Glutamatergic neuron (in vitro differentiated cells): ENCODE results near the gene RAB15. TPM values are rescaled to one million over a fixed set of nuclear protein-coding genes. Genes with fewer than 3 reads are reported as not detected.

Experiments used
- DNase-seq: peaks from one replicate; pipeline ENCODE4 v3.0.0; 2022
- H3K27ac Mint-ChIP-seq: one replicate; pipeline ENCODE4 v1.8.0; 2020; ENCODE audit warnings: mild to moderate bottlenecking, mixed read lengths, inconsistent platforms; ENCODE audit not compliant: unreplicated experiment
- H3K27me3 Mint-ChIP-seq: one replicate; pipeline ENCODE4 v1.8.0; 2020; ENCODE audit warnings: mild to moderate bottlenecking, moderate library complexity, mixed read lengths, inconsistent platforms; ENCODE audit not compliant: unreplicated experiment
- H3K36me3 Mint-ChIP-seq: one replicate; pipeline ENCODE4 v1.8.0; 2020; ENCODE audit warnings: mild to moderate bottlenecking, mixed read lengths, inconsistent platforms; ENCODE audit not compliant: unreplicated experiment
- H3K4me1 Mint-ChIP-seq: one replicate; pipeline ENCODE4 v1.8.0; 2020; ENCODE audit warnings: mild to moderate bottlenecking, low read depth, mixed read lengths, inconsistent platforms; ENCODE audit not compliant: unreplicated experiment
- H3K4me3 Mint-ChIP-seq: one replicate; pipeline ENCODE4 v1.8.0; 2020; ENCODE audit warnings: mild to moderate bottlenecking, mixed read lengths, inconsistent platforms; ENCODE audit not compliant: unreplicated experiment
- H3K9me3 Mint-ChIP-seq: one replicate; pipeline ENCODE4 v1.8.0; 2020; ENCODE audit warnings: mild to moderate bottlenecking, moderate library complexity, mixed read lengths, inconsistent platforms; ENCODE audit not compliant: unreplicated experiment
- total RNA-seq: library from RNA; stranded (reverse); fragmentation: NEBNext Ultra II Directional; extraction: Animal tissue kit (Norgen Biotek cat#: 25700); gene quantifications from one replicate; pipeline ENCODE4 v1.2.1, GENCODE V29; 2021; ENCODE audit not compliant: unreplicated experiment
- TF ChIP-seq, protein P1 (sequence below): fragments of 200-600 bp; sonication (generic); IDR thresholded peaks from one replicate; pipeline ENCODE4 v1.5.0; 2021; ENCODE audit not compliant: partially characterized antibody, unreplicated experiment

The RAB15 gene
- total RNA-seq, 1 donor from 2014 or later: 79.5 TPM

DNA sequence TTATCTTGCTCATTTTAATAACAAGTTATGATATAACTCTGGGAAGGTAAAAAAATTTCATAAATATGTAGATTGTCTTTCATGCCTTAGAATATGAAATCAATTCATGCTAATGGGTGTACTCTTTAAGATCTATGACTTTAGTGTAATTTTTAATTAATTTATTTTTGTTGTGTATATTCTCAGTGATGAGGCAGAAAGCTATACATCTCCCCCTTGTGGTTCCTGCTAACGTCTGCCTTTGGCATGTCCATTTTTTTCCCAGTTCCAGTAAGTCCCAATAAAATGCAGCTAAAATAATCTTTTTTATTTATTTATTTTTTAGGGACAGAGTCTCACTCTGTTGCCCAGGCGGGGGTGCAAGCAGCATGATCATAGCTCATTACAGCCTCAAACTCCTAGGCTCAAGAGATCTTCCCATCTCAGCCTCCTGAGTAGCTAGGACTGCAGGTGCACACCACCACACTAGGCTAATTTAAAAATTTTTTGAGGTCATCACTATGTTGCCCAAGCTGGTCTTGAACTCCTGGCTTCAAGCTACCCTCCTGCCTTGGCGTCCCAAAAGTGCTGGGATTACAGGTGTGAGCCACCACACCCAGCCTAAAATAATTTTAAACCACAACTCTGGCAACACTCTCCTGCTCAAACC lies 61.2 kb downstream of the RAB15 start:
- no peak for DNase-seq
- Mint-ChIP-seq H3K4me1 (peaks cover 9% of the 10 kb centered on the region), H3K9me3 (no peaks in the 10 kb centered on the region), H3K4me3 (no peak overlapping the region), H3K27ac (no peak overlapping the region), H3K27me3 (peaks cover 8% of the 10 kb centered on the region), H3K36me3 (no peaks in the 10 kb centered on the region)
- TF ChIP-seq, protein P1, sequence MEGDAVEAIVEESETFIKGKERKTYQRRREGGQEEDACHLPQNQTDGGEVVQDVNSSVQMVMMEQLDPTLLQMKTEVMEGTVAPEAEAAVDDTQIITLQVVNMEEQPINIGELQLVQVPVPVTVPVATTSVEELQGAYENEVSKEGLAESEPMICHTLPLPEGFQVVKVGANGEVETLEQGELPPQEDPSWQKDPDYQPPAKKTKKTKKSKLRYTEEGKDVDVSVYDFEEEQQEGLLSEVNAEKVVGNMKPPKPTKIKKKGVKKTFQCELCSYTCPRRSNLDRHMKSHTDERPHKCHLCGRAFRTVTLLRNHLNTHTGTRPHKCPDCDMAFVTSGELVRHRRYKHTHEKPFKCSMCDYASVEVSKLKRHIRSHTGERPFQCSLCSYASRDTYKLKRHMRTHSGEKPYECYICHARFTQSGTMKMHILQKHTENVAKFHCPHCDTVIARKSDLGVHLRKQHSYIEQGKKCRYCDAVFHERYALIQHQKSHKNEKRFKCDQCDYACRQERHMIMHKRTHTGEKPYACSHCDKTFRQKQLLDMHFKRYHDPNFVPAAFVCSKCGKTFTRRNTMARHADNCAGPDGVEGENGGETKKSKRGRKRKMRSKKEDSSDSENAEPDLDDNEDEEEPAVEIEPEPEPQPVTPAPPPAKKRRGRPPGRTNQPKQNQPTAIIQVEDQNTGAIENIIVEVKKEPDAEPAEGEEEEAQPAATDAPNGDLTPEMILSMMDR: peak; percentile 56

DNA sequence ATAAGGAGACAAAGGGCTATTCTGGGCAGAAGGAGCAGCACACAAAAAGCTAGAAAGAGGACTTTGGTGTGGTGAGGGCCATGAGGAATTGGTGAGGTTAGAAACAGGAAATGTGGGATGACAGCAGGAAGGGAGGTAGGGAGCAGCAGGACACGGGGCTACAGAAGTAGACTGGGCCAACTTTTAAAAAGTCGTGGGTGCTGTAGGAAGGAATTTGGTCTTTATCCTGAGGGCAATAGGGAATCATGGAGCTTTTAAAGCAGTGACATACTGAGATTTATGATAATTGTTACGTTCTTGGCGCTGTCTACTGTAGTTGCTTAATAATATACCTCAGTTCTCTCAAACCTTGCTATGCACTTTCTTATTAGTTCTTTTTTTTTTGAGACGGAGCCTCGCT lies 66.1 kb downstream of the RAB15 start:
- no peaks in the 10 kb centered on the region for H3K9me3 Mint-ChIP-seq
- DNase-seq: no peak
- TF ChIP-seq, protein P1: no peak
- H3K27me3 Mint-ChIP-seq: no peaks in the 10 kb centered on the region
- no peaks in the 10 kb centered on the region for H3K36me3 Mint-ChIP-seq
- H3K4me1 Mint-ChIP-seq: no peaks in the 10 kb centered on the region
- no peak overlapping the region for H3K4me3 Mint-ChIP-seq
- no peak overlapping the region for H3K27ac Mint-ChIP-seq

DNA sequence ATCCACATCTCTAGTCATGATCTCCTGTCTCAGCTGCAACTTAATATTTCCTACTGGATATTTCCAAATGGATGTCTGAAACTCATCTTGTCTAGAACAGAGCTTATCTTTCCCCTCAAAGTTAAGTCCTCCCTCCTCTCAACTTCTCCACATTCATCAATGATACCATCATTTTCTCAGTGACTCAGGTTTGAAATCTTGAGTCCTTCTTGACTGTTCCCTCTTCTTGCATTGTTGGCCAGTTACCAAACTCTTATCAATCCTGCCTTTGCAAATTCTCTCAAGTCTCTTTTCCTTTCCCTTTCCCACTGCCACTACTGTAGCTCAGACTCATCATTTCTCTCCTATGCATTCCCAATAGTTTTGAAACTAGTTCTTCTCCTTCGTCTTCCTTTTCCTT lies 72.2 kb downstream of the RAB15 start:
- TF ChIP-seq, protein P1: no peak
- Mint-ChIP-seq H3K27ac (no peak overlapping the region), H3K4me1 (no peaks in the 10 kb centered on the region), H3K9me3 (peaks cover 2% of the 10 kb centered on the region), H3K36me3 (no peaks in the 10 kb centered on the region), H3K27me3 (no peaks in the 10 kb centered on the region), H3K4me3 (no peak overlapping the region)
- DNase-seq: no peak

Other genes starting within 250 kb of the RAB15 start
- gene SPTB, start 92.4 kb downstream of the RAB15 start, total RNA-seq: 1.9 TPM
- 40.6 TPM for gene CHURC1, start 57.9 kb downstream of the RAB15 start, total RNA-seq
- 1.3 TPM for gene GPX2, start 29.6 kb downstream of the RAB15 start, total RNA-seq
- 15.2 TPM for gene FNTB, start 14.6 kb upstream of the RAB15 start, total RNA-seq
- gene MAX, start 130.2 kb upstream of the RAB15 start, total RNA-seq: 83.5 TPM